ENCODE measurements around the gene FNIP2.

FNIP2 gene

DNA sequence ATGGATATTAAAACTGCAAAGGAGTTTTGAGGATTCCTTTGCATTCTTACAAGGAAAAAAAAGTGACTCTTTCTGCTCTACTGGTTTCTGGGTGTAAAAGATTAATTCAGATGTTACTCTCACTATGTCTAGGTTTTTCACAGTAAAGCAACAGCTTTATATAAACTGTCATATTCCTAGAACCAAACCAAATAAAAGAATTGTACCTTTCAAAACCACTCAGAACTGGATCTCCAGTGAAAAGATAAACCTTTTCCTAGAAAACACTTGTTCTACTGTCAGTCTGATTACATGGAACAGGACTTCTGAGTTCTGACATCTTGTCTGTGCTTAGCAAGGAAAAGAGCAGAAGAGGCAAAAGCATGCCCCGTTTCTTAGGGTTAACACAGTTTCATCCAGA, 40.6 kb upstream of the FNIP2 start:
- Histone ChIP-seq H3K36me3 (ENCODE audit: insufficient read depth, low read length) (no peaks in the 10 kb centered on the region), H3K9ac (ENCODE audit: low read depth, low read length) (no peak overlapping the region), H3K4me3 (ENCODE audit: low read depth in 1 of 2, low read length in 2 of 2) (no peak overlapping the region), H3K4me2 (ENCODE audit: insufficient read depth, low read length) (no peak overlapping the region), H3K79me2 (ENCODE audit: insufficient read depth, low read length) (peaks cover 4% of the 10 kb centered on the region), H3K4me1 (ENCODE audit: insufficient read depth, low read length) (peaks cover 5% of the 10 kb centered on the region; the same call in 1 of the 2 replicates), H3K9me3 (ENCODE audit: insufficient read depth, low read length, severe bottlenecking) (no peaks in the 10 kb centered on the region), H3K27me3 (ENCODE audit: insufficient read depth, low read length, poor library complexity) (peaks cover 11% of the 10 kb centered on the region), H3K27ac (ENCODE audit: low read length) (no peak overlapping the region), H2AFZ (ENCODE audit: low read depth, low read length) (no peak overlapping the region), H4K20me1 (ENCODE audit: insufficient read depth, low read length) (no peaks in the 10 kb centered on the region)
- TF ChIP-seq, protein P1, sequence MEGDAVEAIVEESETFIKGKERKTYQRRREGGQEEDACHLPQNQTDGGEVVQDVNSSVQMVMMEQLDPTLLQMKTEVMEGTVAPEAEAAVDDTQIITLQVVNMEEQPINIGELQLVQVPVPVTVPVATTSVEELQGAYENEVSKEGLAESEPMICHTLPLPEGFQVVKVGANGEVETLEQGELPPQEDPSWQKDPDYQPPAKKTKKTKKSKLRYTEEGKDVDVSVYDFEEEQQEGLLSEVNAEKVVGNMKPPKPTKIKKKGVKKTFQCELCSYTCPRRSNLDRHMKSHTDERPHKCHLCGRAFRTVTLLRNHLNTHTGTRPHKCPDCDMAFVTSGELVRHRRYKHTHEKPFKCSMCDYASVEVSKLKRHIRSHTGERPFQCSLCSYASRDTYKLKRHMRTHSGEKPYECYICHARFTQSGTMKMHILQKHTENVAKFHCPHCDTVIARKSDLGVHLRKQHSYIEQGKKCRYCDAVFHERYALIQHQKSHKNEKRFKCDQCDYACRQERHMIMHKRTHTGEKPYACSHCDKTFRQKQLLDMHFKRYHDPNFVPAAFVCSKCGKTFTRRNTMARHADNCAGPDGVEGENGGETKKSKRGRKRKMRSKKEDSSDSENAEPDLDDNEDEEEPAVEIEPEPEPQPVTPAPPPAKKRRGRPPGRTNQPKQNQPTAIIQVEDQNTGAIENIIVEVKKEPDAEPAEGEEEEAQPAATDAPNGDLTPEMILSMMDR (IDR thresholded peaks at IDR 0.05; ENCODE audit: borderline replicate concordance, extremely low read depth, low read length, poor library complexity, severe bottlenecking), result no peak
- no peak for TF ChIP-seq EZH2 (IDR thresholded peaks at IDR 0.05; ENCODE audit: borderline replicate concordance, low read depth, low read length, severe bottlenecking)
- DNase-seq, result no peak
- ATAC-seq (ENCODE audit: insufficient read depth, low read depth), result no peak

DNA sequence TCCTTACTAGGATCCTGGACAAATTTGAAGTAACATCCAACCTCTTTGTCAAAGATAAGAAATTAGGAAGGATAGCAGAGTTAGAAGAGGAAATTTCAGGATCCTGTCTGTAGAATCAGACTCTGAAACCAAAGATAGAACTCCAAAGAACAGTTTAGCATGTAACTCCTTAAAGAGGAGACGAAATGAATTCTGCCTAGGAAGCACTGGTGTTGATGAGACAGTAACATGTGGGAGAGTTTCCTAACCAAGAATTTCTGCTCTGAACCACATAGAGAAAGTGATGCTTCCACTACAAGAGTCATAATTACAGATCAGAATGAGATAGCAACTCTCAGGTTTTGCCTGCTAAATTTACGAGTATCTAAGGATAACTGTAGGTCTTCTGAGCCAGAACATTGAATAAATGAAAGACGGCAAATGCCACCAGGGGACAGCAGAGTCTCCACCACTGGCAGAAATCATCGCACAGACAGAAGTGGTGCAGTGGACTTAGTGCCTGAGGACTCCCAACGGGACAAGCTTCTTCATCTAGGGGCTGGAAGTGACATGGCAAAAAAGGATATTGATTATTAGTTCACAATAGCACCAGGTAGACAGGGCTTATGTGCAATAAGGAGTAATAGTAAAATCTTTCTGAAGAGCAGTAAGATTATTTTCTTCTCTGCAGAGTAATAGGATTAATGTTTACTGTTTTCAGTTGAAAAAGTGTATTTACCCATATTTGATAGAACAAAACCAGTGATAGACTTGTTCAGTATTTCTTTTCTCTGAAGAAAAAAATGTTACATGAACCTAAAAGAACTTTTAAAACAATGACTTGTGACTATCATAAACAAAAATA, 38.9 kb upstream of the FNIP2 start:
- Histone ChIP-seq H3K36me3 (ENCODE audit: insufficient read depth, low read length) (no peaks in the 10 kb centered on the region), H3K4me1 (ENCODE audit: insufficient read depth, low read length) (no peaks in the 10 kb centered on the region), H3K27me3 (ENCODE audit: insufficient read depth, low read length, poor library complexity) (peaks cover 11% of the 10 kb centered on the region), H3K27ac (ENCODE audit: low read length) (no peak overlapping the region), H2AFZ (ENCODE audit: low read depth, low read length) (no peak overlapping the region), H3K4me3 (ENCODE audit: low read depth in 1 of 2, low read length in 2 of 2) (no peak overlapping the region), H3K9ac (ENCODE audit: low read depth, low read length) (no peak overlapping the region), H3K79me2 (ENCODE audit: insufficient read depth, low read length) (no peaks in the 10 kb centered on the region), H3K4me2 (ENCODE audit: insufficient read depth, low read length) (no peak overlapping the region), H4K20me1 (ENCODE audit: insufficient read depth, low read length) (no peaks in the 10 kb centered on the region), H3K9me3 (ENCODE audit: insufficient read depth, low read length, severe bottlenecking) (no peaks in the 10 kb centered on the region)
- ATAC-seq (ENCODE audit: insufficient read depth, low read depth), result no peak
- no peak for DNase-seq
- TF ChIP-seq EZH2 (IDR thresholded peaks at IDR 0.05; ENCODE audit: borderline replicate concordance, low read depth, low read length, severe bottlenecking), result no peak
- TF ChIP-seq, protein P1 (IDR thresholded peaks at IDR 0.05; ENCODE audit: borderline replicate concordance, extremely low read depth, low read length, poor library complexity, severe bottlenecking), result peak; percentile 46

DNA sequence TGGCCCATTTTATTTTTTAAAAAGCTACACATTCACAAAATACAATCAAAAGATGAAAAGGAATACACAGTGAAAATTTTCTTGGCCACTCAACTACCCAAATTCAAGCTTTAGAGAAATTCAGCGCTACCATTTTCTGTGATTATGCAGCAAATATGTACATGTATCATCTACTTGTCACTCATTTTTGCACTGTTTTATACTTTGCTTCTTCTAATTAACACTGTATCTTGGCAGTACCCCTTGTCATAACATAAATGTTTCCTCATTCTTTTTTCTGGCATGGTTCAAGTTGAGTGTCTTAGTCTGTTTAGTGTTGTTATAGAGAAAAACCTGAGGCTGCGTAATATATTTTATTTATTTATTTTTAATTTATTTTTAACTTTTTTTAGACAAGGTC, 30.0 kb upstream of the FNIP2 start:
- ATAC-seq (ENCODE audit: insufficient read depth, low read depth) (no peak), DNase-seq (no peak)
- no peak overlapping the region for H3K4me3 ChIP-seq (ENCODE audit: low read depth in 1 of 2, low read length in 2 of 2)
- H3K27ac ChIP-seq (ENCODE audit: low read length), result no peak overlapping the region
- no peak overlapping the region for H2AFZ ChIP-seq (ENCODE audit: low read depth, low read length)
- no peaks in the 10 kb centered on the region for H3K27me3 ChIP-seq (ENCODE audit: insufficient read depth, low read length, poor library complexity)
- no peaks in the 10 kb centered on the region for H3K4me1 ChIP-seq (ENCODE audit: insufficient read depth, low read length)
- no peaks in the 10 kb centered on the region for H3K9me3 ChIP-seq (ENCODE audit: insufficient read depth, low read length, severe bottlenecking)
- no peak overlapping the region for H3K9ac ChIP-seq (ENCODE audit: low read depth, low read length)
- H3K4me2 ChIP-seq (ENCODE audit: insufficient read depth, low read length), result no peak overlapping the region
- TF ChIP-seq, protein P1 (IDR thresholded peaks at IDR 0.05; ENCODE audit: borderline replicate concordance, extremely low read depth, low read length, poor library complexity, severe bottlenecking), result no peak
- no peak for TF ChIP-seq EZH2 (IDR thresholded peaks at IDR 0.05; ENCODE audit: borderline replicate concordance, low read depth, low read length, severe bottlenecking)
- no peaks in the 10 kb centered on the region for H3K79me2 ChIP-seq (ENCODE audit: insufficient read depth, low read length)
- H3K36me3 ChIP-seq (ENCODE audit: insufficient read depth, low read length), result no peaks in the 10 kb centered on the region
- no peaks in the 10 kb centered on the region for H4K20me1 ChIP-seq (ENCODE audit: insufficient read depth, low read length)
